GM10847 (cell line): Measurements from ENCODE around the gene BZW2.

Source experiments
- POLR2A ChIP-seq: IDR thresholded peaks from 2 replicates; pipeline ENCODE4 v1.6.1; 2011; ENCODE audit not compliant: insufficient read length; ENCODE audit errors: extremely low read depth

BZW2 gene

GRCh38 chr7:16753102-16753931 is 107.3 kb downstream of the BZW2 start, which contains the start of gene TSPAN13:
TSS of gene TSPAN13 (plus strand) at chr7:16753755. CDS start at chr7:16753968, 213 bp downstream.
- no peak for TF ChIP-seq POLR2A

- no peak for TF ChIP-seq POLR2A
Measured at GRCh38 chr7:16753932-16754855, 108.2 kb downstream of the BZW2 start.

- TF ChIP-seq POLR2A: no peak
Measured at GRCh38 chr7:16754856-16755317, 108.9 kb downstream of the BZW2 start.

GRCh38 chr7:16755397-16755796 is 109.4 kb downstream of the BZW2 start:
- no peak for TF ChIP-seq POLR2A
